Trophoblast cell (in vitro differentiated cells and primary cell): ENCODE results near the gene MAGEB6B. TPM values are rescaled to one million over a fixed set of nuclear protein-coding genes. Genes with fewer than 3 reads are reported as not detected.

ENCODE experiments used
- DNase-seq, 2 donors: peaks; one replicate each; pipeline ENCODE4 v3.0.0-alpha.2; 2016
- H2AFZ ChIP-seq: 2 replicates; pipeline ENCODE4 v1.6.1; 2013; ENCODE audit warnings: low read length, moderate library complexity, mild to moderate bottlenecking; ENCODE audit not compliant: insufficient read depth, poor library complexity
- H2AK5ac ChIP-seq: 2 replicates; pipeline ENCODE4 v1.6.1; 2013; ENCODE audit warnings: mild to moderate bottlenecking, low read length
- H2BK120ac ChIP-seq: 2 replicates; pipeline ENCODE4 v1.6.1; 2013; ENCODE audit warnings: low read length, mild to moderate bottlenecking, moderate library complexity; ENCODE audit not compliant: insufficient read depth, poor library complexity
- H2BK12ac ChIP-seq: 2 replicates; pipeline ENCODE4 v1.6.1; 2013; ENCODE audit warnings: mild to moderate bottlenecking, low read length, moderate library complexity
- H2BK5ac ChIP-seq: 2 replicates; pipeline ENCODE4 v1.6.1; 2013; ENCODE audit warnings: low read length, low read depth, moderate library complexity, mild to moderate bottlenecking; ENCODE audit not compliant: poor library complexity
- H3K14ac ChIP-seq: 2 replicates; pipeline ENCODE4 v1.6.1; 2013; ENCODE audit warnings: mild to moderate bottlenecking, low read length
- H3K18ac ChIP-seq: 2 replicates; pipeline ENCODE4 v1.6.1; 2013; ENCODE audit warnings: mild to moderate bottlenecking, low read length
- H3K23ac ChIP-seq: 2 replicates; pipeline ENCODE4 v1.6.1; 2013; ENCODE audit warnings: low read length
- H3K27ac ChIP-seq: 2 replicates; pipeline ENCODE4 v1.5.1; 2013; ENCODE audit warnings: low read depth, mild to moderate bottlenecking, inconsistent platforms, low read length, moderate library complexity
- H3K27me3 ChIP-seq: 2 replicates; pipeline ENCODE4 v1.6.1; 2013; ENCODE audit warnings: inconsistent platforms, mild to moderate bottlenecking, low read length, moderate library complexity; ENCODE audit not compliant: insufficient read depth
- H3K36me3 ChIP-seq, 2 experiments: 1 replicate in 1 of 2; 2 replicates in 1 of 2; pipeline ENCODE4 v1.6.1; 2013; ENCODE audit warnings: low read length in 2 of 2, mild to moderate bottlenecking in 2 of 2, moderate library complexity in 1 of 2; ENCODE audit not compliant: insufficient read depth in 2 of 2, control insufficient read depth in 1 of 2
- H3K4ac ChIP-seq: 2 replicates; pipeline ENCODE4 v1.6.1; 2013; ENCODE audit warnings: low read depth, mild to moderate bottlenecking, low read length, moderate library complexity
- H3K4me1 ChIP-seq, 2 experiments: 1 replicate in 1 of 2; 2 replicates in 1 of 2; pipeline ENCODE4 v1.6.1; 2013; ENCODE audit warnings: low read length in 2 of 2, mild to moderate bottlenecking in 2 of 2, moderate library complexity in 1 of 2; ENCODE audit not compliant: insufficient read depth in 2 of 2, control insufficient read depth in 1 of 2
- H3K4me2 ChIP-seq: 2 replicates; pipeline ENCODE4 v1.6.1; 2013; ENCODE audit warnings: inconsistent platforms, mild to moderate bottlenecking, low read length, moderate library complexity
- H3K4me3 ChIP-seq: 2 replicates; pipeline ENCODE4 v1.5.1; 2013; ENCODE audit warnings: mild to moderate bottlenecking, low read depth, low read length, inconsistent platforms
- H3K79me1 ChIP-seq: one replicate; pipeline ENCODE4 v1.6.1; 2013; ENCODE audit warnings: low read length
- H3K79me2 ChIP-seq: 2 replicates; pipeline ENCODE4 v1.6.1; 2013; ENCODE audit warnings: low read length, mild to moderate bottlenecking; ENCODE audit not compliant: control insufficient read depth, insufficient read depth, poor library complexity
- H3K9ac ChIP-seq: 2 replicates; pipeline ENCODE4 v1.6.1; 2013; ENCODE audit warnings: mild to moderate bottlenecking, low read length
- H3K9me3 ChIP-seq: 2 replicates; pipeline ENCODE4 v1.6.1; 2013; ENCODE audit warnings: low read depth, mild to moderate bottlenecking, control low read depth, inconsistent platforms, low read length; ENCODE audit not compliant: insufficient read depth
- H4K12ac ChIP-seq: 2 replicates; pipeline ENCODE4 v1.6.1; 2013; ENCODE audit warnings: low read depth, mild to moderate bottlenecking, low read length, moderate library complexity
- H4K8ac ChIP-seq: 2 replicates; pipeline ENCODE4 v1.6.1; 2013; ENCODE audit warnings: low read depth, mild to moderate bottlenecking, low read length, moderate library complexity
- H4K91ac ChIP-seq: one replicate; pipeline ENCODE4 v1.6.1; 2013; ENCODE audit warnings: low read depth, mild to moderate bottlenecking, low read length, moderate library complexity
- WGBS: extraction: QIAGEN DNeasy Blood & Tissue Kit; methylation state at CpG from one replicate; pipeline ENCODE4 v1.1.7; 2013; ENCODE audit warnings: missing lambda C conversion rate; ENCODE audit not compliant: insufficient read length, insufficient coverage; ENCODE audit errors: extremely low coverage; 5-methylcytosine and 5-hydroxymethylcytosine counted together
- polyA plus RNA-seq: library from polyadenylated mRNA; stranded (reverse); fragments of 200-250 nt; gene quantifications from 2 replicates; pipeline ENCODE4 v1.2.3, GENCODE V29; 2013

Gene MAGEB6B
- polyA plus RNA-seq, result not detected in 2 replicates

GRCh38 chrX:26160301-26160700 is at the start of gene MAGEB6B:
Gene MAGEB6B, plus strand, starts transcription at chrX:26160601. Its CDS starts 0 bp downstream, at chrX:26160601.
- Histone ChIP-seq H3K27me3 (no peaks in the 10 kb centered on the region), H4K91ac (no peak within 1 kb of the TSS), H3K4me2 (no peak within 1 kb of the TSS), H3K9ac (no peak within 1 kb of the TSS), H3K14ac (no peak within 1 kb of the TSS), H4K12ac (no peak within 1 kb of the TSS), H2BK120ac (no peak within 1 kb of the TSS), H2BK5ac (no peak within 1 kb of the TSS), H3K4me1 (no peaks in the 10 kb centered on the region), H2BK12ac (no peak within 1 kb of the TSS), H2AFZ (no peak within 1 kb of the TSS), H3K23ac (no peak within 1 kb of the TSS), H3K36me3 (no peaks in the 10 kb centered on the region), H3K27ac (no peak within 1 kb of the TSS), H3K4ac (no peak within 1 kb of the TSS), H3K4me3 (no peak within 1 kb of the TSS), H3K79me2 (no peaks in the 10 kb centered on the region), H3K79me1 (no peaks in the 10 kb centered on the region), H3K18ac (no peak within 1 kb of the TSS), H4K8ac (no peak within 1 kb of the TSS), H3K9me3 (no peaks in the 10 kb centered on the region), H2AK5ac (no peak within 1 kb of the TSS)
- WGBS, result no CpG with 5 or more reads among the region's 10 CpGs
- DNase-seq, result no peak

GRCh38 chrX:26138274-26138673 is 22.1 kb upstream of the MAGEB6B start, which contains the start of gene MAGEB18:
Gene MAGEB18, plus strand, starts transcription at chrX:26138343. Its CDS starts 643 bp downstream, at chrX:26138986.
- H4K12ac ChIP-seq, result no peak within 1 kb of the TSS
- H3K79me2 ChIP-seq, result no peaks in the 10 kb centered on the region
- no peak within 1 kb of the TSS for H3K18ac ChIP-seq
- no peak within 1 kb of the TSS for H3K27ac ChIP-seq
- no peak within 1 kb of the TSS for H3K4ac ChIP-seq
- no peak within 1 kb of the TSS for H2BK5ac ChIP-seq
- H3K4me2 ChIP-seq, result no peak within 1 kb of the TSS
- H2AFZ ChIP-seq, result no peak within 1 kb of the TSS
- no CpG with 5 or more reads among the region's 11 CpGs for WGBS
- no peak within 1 kb of the TSS for H4K91ac ChIP-seq
- H3K79me1 ChIP-seq, result no peaks in the 10 kb centered on the region
- no peaks in the 10 kb centered on the region for H3K4me1 ChIP-seq
- no peak within 1 kb of the TSS for H4K8ac ChIP-seq
- no peak within 1 kb of the TSS for H3K4me3 ChIP-seq
- no peaks in the 10 kb centered on the region for H3K9me3 ChIP-seq
- no peak within 1 kb of the TSS for H2BK12ac ChIP-seq
- no peak within 1 kb of the TSS for H3K9ac ChIP-seq
- H2BK120ac ChIP-seq, result no peak within 1 kb of the TSS
- no peak for DNase-seq
- H3K27me3 ChIP-seq, result no peaks in the 10 kb centered on the region
- H3K23ac ChIP-seq, result no peak within 1 kb of the TSS
- no peaks in the 10 kb centered on the region for H3K36me3 ChIP-seq
- H3K14ac ChIP-seq, result no peak within 1 kb of the TSS
- H2AK5ac ChIP-seq, result no peak within 1 kb of the TSS

GRCh38 chrX:26146024-26146423 is 14.4 kb upstream of the MAGEB6B start:
- no peak overlapping the region for H2AFZ ChIP-seq
- H2BK120ac ChIP-seq, result no peak overlapping the region
- no peak overlapping the region for H3K27ac ChIP-seq
- H4K91ac ChIP-seq, result no peak overlapping the region
- H4K8ac ChIP-seq, result no peak overlapping the region
- H3K79me1 ChIP-seq, result no peaks in the 10 kb centered on the region
- no peak overlapping the region for H4K12ac ChIP-seq
- H3K27me3 ChIP-seq, result no peaks in the 10 kb centered on the region
- H3K79me2 ChIP-seq, result no peaks in the 10 kb centered on the region
- no peak overlapping the region for H3K4me3 ChIP-seq
- DNase-seq, result no peak
- H2BK5ac ChIP-seq, result no peak overlapping the region
- no peak overlapping the region for H2BK12ac ChIP-seq
- H3K4me1 ChIP-seq, result no peaks in the 10 kb centered on the region
- WGBS, result no CpG with 5 or more reads among the region's 2 CpGs
- no peaks in the 10 kb centered on the region for H3K36me3 ChIP-seq
- no peak overlapping the region for H3K18ac ChIP-seq
- no peak overlapping the region for H3K4me2 ChIP-seq
- H3K14ac ChIP-seq, result no peak overlapping the region
- H3K4ac ChIP-seq, result no peak overlapping the region
- no peak overlapping the region for H3K9ac ChIP-seq
- no peak overlapping the region for H2AK5ac ChIP-seq
- H3K23ac ChIP-seq, result no peak overlapping the region
- H3K9me3 ChIP-seq, result no peaks in the 10 kb centered on the region

GRCh38 chrX:26192204-26192603 is 31.8 kb downstream of the MAGEB6B start, which contains the start of gene MAGEB6:
Gene MAGEB6, plus strand, starts transcription at chrX:26192440. Its CDS starts 1,407 bp downstream, at chrX:26193847.
- Histone ChIP-seq H2BK120ac (no peak within 1 kb of the TSS), H3K18ac (no peak within 1 kb of the TSS), H3K36me3 (no peaks in the 10 kb centered on the region), H3K4me1 (no peaks in the 10 kb centered on the region), H3K79me1 (no peaks in the 10 kb centered on the region), H3K9ac (no peak within 1 kb of the TSS), H3K27ac (no peak within 1 kb of the TSS), H4K91ac (no peak within 1 kb of the TSS), H2BK12ac (no peak within 1 kb of the TSS), H4K8ac (no peak within 1 kb of the TSS), H3K4me2 (no peak within 1 kb of the TSS), H3K9me3 (no peaks in the 10 kb centered on the region), H3K4me3 (no peak within 1 kb of the TSS), H2AFZ (no peak within 1 kb of the TSS), H2BK5ac (no peak within 1 kb of the TSS), H2AK5ac (no peak within 1 kb of the TSS), H3K23ac (no peak within 1 kb of the TSS), H3K4ac (no peak within 1 kb of the TSS), H3K79me2 (no peaks in the 10 kb centered on the region), H3K27me3 (no peaks in the 10 kb centered on the region), H3K14ac (no peak within 1 kb of the TSS), H4K12ac (no peak within 1 kb of the TSS)
- no peak for DNase-seq
- no CpG with 5 or more reads among the region's 17 CpGs for WGBS
